NCI-H510A (cell line): ENCODE results near the gene HLA-A.
"Not testable (repeated sequence)": the region's sequence is repeated elsewhere in the genome, so short reads cannot be mapped to it uniquely, and the experiment has no call there.

ENCODE experiments used
- DNase-seq: peaks from one replicate; lab custom pipeline; 2025; lab: John Stamatoyannopoulos, UW

The HLA-A gene

GRCh38 chr6:29942275-29943052 lies at the start of gene HLA-A:
HLA-A (plus strand) TSS chr6:29942532; CDS start chr6:29942554, 22 bp downstream.
- peak; percentile 81 for DNase-seq

GRCh38 chr6:29892696-29893095 lies 49.6 kb upstream of the HLA-A start:
- DNase-seq, result no peak

DNA sequence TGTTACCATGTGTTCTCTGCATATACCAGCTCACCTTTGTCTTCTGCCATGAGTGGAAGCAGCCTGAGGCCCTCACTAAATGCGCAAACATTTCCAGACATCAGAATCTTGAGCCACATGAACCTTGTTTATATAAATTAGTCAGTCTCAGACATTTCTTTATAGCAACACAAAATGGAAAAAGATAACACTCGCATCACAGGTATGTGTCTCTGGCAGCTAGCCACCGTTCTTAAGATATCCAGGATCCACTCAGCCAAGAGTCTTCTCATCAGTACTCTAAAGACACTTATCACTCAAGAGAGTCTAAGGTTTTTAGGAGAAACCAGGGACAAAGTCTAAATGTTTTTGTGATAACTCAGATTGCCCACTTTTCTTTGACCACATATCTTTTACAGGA lies 43.1 kb upstream of the HLA-A start:
- DNase-seq, result no peak

DNA sequence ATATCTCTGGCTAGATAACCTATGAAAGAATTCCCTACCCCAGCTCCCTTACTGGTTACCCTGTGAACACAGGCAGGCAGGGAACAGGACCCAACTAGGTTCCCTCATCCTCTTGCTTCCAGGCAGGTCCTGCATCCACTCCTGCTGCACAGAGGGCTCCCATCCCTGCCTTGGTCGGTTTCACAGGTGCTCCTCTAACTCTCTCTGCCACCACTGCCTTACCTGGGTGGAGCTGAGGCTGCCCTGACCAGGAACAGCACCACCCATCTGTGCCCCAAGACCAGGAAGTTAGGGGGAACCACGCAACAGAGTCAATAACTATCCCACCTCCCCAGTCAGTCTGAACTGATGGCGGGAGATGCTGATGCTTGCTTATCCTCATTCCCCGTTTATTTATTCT lies 37.0 kb upstream of the HLA-A start:
- DNase-seq, result no peak

GRCh38 chr6:29907637-29908340 lies 34.5 kb upstream of the HLA-A start:
- no peak for DNase-seq

DNA sequence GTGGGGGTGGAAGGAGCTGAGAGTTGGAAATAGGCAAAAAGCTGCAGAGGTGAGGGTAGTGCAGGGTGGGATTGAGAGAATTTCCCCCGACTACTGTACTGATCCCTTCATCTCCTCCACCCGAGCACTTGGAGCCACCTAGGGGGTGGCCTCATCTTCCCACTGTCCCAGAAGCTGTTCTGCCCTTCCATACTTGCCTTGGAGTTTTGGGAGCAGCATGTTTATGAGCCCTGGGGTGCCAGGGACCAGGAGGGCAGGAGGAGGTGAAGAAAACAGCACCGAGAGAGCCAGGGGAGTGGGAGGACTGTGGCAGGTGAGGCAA lies 34.0 kb upstream of the HLA-A start:
- no peak for DNase-seq

- DNase-seq, result no peak
Observed at GRCh38 chr6:29908710-29909109, 33.6 kb upstream of the HLA-A start.

GRCh38 chr6:29909985-29910384 lies 32.3 kb upstream of the HLA-A start:
- no peak for DNase-seq

DNA sequence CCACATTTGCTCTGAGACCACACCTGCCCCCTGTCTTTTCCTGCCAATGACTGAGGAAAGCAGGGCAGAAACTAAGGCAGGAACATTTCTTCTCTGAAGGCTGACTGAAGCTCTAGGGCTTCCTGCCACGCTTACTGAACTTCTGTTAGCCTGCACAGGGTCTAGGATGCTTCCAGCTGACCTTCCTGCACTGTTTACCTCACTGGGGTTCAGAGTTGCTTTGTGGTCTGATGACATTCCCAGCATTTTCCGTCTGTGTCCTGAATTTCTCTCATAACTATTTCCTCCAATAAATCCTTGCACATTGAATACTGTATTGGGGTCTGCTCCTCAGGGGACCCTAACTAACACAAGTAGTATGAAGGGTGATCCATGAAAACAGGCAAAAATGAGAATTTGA lies 29.5 kb upstream of the HLA-A start:
- DNase-seq, result no peak

DNA sequence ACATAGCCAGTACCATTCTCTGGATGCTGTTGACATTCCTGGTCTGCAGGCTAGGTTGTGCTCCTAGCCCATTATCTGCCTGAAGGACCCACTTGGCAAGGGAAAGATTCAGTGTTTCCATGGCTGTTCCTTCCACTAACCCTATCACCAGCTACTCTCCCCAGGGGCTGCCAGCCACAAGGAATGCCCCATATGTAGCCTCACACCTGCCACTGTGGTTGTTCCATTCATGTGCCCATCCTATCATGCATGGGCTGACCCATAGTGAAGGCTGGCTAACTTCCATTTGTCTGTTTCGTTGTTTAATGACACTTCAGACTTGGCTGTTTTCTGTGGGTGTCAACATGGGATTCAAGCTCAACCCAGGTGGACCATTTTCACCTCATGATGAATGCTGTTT lies 25.6 kb upstream of the HLA-A start:
- DNase-seq, result no peak

- no peak for DNase-seq
Observed at GRCh38 chr6:29917857-29918256, 24.5 kb upstream of the HLA-A start.

DNA sequence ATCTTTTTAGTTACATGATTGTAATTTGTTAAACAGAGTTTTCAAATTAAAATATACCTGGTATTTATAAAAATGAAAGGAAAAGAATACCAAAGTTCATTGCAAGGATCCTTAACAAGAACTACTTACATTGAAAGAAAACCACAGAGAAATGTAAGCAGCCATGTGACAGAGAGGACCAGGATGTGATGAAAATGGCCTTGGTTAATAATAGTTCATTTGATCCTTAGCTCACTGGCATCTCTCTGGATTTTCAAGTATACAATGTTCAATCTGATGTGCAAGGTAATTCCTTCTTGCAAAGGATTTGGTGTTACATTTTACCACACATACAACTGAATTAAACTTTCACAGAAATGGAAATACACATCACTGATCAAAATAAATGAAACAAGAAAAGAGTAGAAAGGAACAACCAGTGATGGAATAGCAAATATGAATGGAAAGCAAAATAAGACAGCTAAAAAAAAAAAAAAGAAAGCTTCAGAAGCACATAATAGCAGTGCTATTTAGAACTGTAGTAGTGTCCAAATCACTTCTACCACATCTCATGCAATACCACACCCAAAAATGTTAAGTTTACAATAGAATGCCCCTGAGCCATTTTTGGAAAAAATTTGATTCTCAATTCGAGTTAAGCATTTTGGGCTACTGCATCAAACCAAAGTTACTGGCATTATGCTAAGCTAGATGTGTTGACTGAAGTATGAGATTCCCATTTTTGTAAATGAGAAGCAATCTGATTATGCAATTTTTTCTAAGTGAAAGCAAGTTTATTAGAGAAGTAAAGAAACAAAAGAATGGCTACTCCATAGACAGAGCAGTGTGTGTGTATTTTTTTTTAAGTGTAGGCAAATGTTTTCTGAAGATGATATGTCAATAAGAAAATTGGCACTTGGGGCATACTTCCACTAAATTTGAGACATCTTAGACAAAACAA lies 22.6 kb upstream of the HLA-A start:
- no peak for DNase-seq

GRCh38 chr6:29924287-29924686 lies 18.0 kb upstream of the HLA-A start:
- no peak for DNase-seq

DNA sequence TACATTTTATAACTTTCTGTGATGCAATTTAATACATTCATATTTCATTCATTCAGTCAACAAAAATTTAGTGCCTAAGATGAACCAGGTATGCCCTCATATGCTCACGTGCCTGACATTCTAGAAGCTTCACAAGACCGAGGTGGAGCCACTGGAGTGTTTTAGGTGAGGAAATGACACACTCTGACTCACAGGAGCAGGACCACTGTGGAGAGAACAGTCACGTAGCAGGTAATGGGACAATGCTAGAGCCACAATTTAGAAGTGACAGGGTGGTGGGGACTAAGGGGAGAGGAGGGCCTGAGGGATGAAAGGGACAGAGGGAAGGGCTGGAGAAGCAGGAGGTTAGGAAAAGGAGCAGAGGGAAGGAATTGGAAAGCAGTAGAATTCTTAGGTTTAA lies 17.6 kb upstream of the HLA-A start:
- no peak for DNase-seq

- DNase-seq, result no peak
Observed at GRCh38 chr6:29925321-29925720, 17.0 kb upstream of the HLA-A start.

- no peak for DNase-seq
Observed at GRCh38 chr6:29925727-29926412, 16.5 kb upstream of the HLA-A start.

- DNase-seq, result no peak
Observed at GRCh38 chr6:29926413-29927274, 15.7 kb upstream of the HLA-A start.

DNA sequence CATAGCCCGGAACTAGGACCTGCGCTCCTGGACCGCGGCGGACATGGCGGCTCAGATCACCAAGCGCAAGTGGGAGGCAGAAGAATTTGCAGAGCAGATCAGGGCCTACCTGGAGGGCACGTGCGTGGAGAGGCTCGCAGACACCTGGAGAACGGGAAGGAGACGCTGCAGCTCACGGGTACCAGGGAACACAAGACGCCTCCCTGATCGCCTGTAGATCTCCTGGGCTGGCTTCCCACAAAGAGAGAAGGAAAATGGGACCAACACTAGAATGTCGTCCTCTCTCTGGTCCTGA lies 15.1 kb upstream of the HLA-A start:
- no peak for DNase-seq

GRCh38 chr6:29927841-29928388 lies 14.4 kb upstream of the HLA-A start:
- no peak for DNase-seq

DNA sequence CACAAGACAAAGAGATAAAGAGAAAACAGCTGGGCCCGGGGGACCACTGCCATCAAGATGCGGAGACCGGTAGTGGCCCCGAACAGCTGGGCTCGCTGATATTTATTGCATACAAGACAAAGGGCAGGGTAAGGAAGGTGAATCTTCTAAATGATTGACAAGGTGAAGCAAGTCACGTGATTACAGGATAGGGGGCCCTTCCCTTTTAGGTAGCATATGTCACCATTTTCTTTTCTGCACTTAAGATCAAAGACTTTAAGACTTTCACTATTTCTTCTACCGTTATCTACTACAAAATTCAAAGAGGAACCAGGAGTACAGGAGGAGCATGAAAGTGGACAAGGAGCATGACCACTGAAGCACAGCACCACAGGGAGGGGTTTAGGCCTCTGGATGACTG lies 12.3 kb upstream of the HLA-A start:
- DNase-seq, result not testable (repeated sequence)

GRCh38 chr6:29933955-29934354 lies 8.4 kb upstream of the HLA-A start:
- no peak for DNase-seq
